ENCODE measurements around the gene TMEM270. TPM values are rescaled to one million over a fixed set of nuclear protein-coding genes. Genes with fewer than 3 reads are reported as not detected.

The TMEM270 gene
- total and polyA plus RNA-seq, 10 of the 15 experiments (the other 5 are each of a cell fraction or from before 2014, with no cell fraction given) = not detected

- no peak for FAIRE-seq
- ChIA-PET SMC1A (ENCODE audit: uncharacterized antibody, unreplicated experiment) (no interaction called here), POLR2A (no interaction called here), CTCF (no interaction called here), RAD21 (ENCODE audit: unreplicated experiment) (no interaction called here)
- no peak overlapping the region for H3K9ac ChIP-seq (ENCODE audit: control insufficient read depth, insufficient read depth, low read length)
- no peaks in the 10 kb centered on the region for H4K20me1 ChIP-seq (ENCODE audit: control insufficient read depth, insufficient read depth)
- no peaks in the 10 kb centered on the region for H3K79me2 ChIP-seq (ENCODE audit: control insufficient read depth, insufficient read depth, low read length)
- no peak for ATAC-seq
- no peaks in the 10 kb centered on the region; a peak in 1 of 4 replicates for H3K27me3 ChIP-seq (replicated peaks in 1 of 2; ENCODE audit: control insufficient read depth in 2 of 2, insufficient read depth in 2 of 2, low read length in 1 of 2)
- H3K9me3 ChIP-seq (replicated peaks; ENCODE audit: control insufficient read depth, insufficient read depth, low read length) = no peaks in the 10 kb centered on the region; the same call in 2 of the 3 replicates
- TF ChIP-seq YBX1 (IDR thresholded peaks at IDR 0.05) (no peak), E4F1 (IDR thresholded peaks at IDR 0.05; ENCODE audit: borderline replicate concordance, partially characterized antibody) (no peak), NRF1 (conservative IDR thresholded peaks at IDR 0.05; ENCODE audit: low read depth, low read length) (no peak)
- no peak for DNase-seq (ENCODE audit: low read depth, low spot score)
- H3K4me2 ChIP-seq (ENCODE audit: control insufficient read depth, insufficient read depth) = no peak overlapping the region
- BruUV-seq (replicated peaks) = no TSS peak
- no peak overlapping the region for H3K27ac ChIP-seq (ENCODE audit: control insufficient read depth, insufficient read depth)
- in situ Hi-C loops (cut with MboI) (no loop called here), intact Hi-C loops (cut with micrococcal nuclease; ENCODE audit: unreplicated experiment) (no loop called here)
- WGBS (ENCODE audit: insufficient coverage, insufficient replicate concordance, low lambda C conversion rate, missing lambda C conversion rate) = 37% methylated on average over 6 of the region's 6 CpGs
- H2AFZ ChIP-seq (ENCODE audit: control insufficient read depth, low read depth, low read length) = no peak overlapping the region
- H3K4me1 ChIP-seq (ENCODE audit: control insufficient read depth, insufficient read depth, low read length) = no peaks in the 10 kb centered on the region
- H3K36me3 ChIP-seq (ENCODE audit: control insufficient read depth in 2 of 2, insufficient read depth in 2 of 2, low read length in 1 of 2) = no peaks in the 10 kb centered on the region
- no peak overlapping the region for H3K4me3 ChIP-seq
Measured at GRCh38 chr7:73817121-73817520, 43.8 kb upstream of the TMEM270 start.

- DNase-seq (ENCODE audit: low read depth, low spot score) (no peak), FAIRE-seq (no peak), ATAC-seq (no peak)
- TF ChIP-seq POLR2AphosphoS5 (IDR thresholded peaks at IDR 0.05; ENCODE audit: low read length) (no peak), EZH2 (IDR thresholded peaks at IDR 0.05; ENCODE audit: borderline replicate concordance, control insufficient read depth, low read depth, low read length) (no peak), STAT1 (conservative IDR thresholded peaks at IDR 0.05) (no peak), SREBF1 (IDR thresholded peaks at IDR 0.05; ENCODE audit: low read length) (no peak)
- TF ChIP-seq, protein P1, sequence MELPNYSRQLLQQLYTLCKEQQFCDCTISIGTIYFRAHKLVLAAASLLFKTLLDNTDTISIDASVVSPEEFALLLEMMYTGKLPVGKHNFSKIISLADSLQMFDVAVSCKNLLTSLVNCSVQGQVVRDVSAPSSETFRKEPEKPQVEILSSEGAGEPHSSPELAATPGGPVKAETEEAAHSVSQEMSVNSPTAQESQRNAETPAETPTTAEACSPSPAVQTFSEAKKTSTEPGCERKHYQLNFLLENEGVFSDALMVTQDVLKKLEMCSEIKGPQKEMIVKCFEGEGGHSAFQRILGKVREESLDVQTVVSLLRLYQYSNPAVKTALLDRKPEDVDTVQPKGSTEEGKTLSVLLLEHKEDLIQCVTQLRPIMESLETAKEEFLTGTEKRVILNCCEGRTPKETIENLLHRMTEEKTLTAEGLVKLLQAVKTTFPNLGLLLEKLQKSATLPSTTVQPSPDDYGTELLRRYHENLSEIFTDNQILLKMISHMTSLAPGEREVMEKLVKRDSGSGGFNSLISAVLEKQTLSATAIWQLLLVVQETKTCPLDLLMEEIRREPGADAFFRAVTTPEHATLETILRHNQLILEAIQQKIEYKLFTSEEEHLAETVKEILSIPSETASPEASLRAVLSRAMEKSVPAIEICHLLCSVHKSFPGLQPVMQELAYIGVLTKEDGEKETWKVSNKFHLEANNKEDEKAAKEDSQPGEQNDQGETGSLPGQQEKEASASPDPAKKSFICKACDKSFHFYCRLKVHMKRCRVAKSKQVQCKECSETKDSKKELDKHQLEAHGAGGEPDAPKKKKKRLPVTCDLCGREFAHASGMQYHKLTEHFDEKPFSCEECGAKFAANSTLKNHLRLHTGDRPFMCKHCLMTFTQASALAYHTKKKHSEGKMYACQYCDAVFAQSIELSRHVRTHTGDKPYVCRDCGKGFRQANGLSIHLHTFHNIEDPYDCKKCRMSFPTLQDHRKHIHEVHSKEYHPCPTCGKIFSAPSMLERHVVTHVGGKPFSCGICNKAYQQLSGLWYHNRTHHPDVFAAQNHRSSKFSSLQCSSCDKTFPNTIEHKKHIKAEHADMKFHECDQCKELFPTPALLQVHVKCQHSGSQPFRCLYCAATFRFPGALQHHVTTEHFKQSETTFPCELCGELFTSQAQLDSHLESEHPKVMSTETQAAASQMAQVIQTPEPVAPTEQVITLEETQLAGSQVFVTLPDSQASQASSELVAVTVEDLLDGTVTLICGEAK (IDR thresholded peaks at IDR 0.05; ENCODE audit: borderline replicate concordance) = no peak
- TF ChIP-seq, protein P2, sequence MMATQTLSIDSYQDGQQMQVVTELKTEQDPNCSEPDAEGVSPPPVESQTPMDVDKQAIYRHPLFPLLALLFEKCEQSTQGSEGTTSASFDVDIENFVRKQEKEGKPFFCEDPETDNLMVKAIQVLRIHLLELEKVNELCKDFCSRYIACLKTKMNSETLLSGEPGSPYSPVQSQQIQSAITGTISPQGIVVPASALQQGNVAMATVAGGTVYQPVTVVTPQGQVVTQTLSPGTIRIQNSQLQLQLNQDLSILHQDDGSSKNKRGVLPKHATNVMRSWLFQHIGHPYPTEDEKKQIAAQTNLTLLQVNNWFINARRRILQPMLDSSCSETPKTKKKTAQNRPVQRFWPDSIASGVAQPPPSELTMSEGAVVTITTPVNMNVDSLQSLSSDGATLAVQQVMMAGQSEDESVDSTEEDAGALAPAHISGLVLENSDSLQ (IDR thresholded peaks at IDR 0.05) = no peak
- ChIA-PET SMC1A (ENCODE audit: uncharacterized antibody, unreplicated experiment) (no interaction called here), RAD21 (ENCODE audit: unreplicated experiment) (no interaction called here), CTCF (interaction anchor here (0.7 kb wide), 1 partner anchor 151 kb away, joined by 3 read pairs; no protein-coding TSS in a partner anchor), POLR2A (no interaction called here)
- Histone ChIP-seq H3K79me2 (ENCODE audit: control insufficient read depth, insufficient read depth, low read length) (no peaks in the 10 kb centered on the region), H3K27me3 (replicated peaks in 1 of 2; ENCODE audit: control insufficient read depth in 2 of 2, insufficient read depth in 2 of 2, low read length in 1 of 2) (peaks cover 0 to 3% of the 10 kb centered on the region in 2 experiments; a peak in 3 of 4 replicates), H3K4me1 (ENCODE audit: control insufficient read depth, insufficient read depth, low read length) (no peaks in the 10 kb centered on the region), H3K9me3 (replicated peaks; ENCODE audit: control insufficient read depth, insufficient read depth, low read length) (no peaks in the 10 kb centered on the region), H3K9ac (ENCODE audit: control insufficient read depth, insufficient read depth, low read length) (no peak overlapping the region), H4K20me1 (ENCODE audit: control insufficient read depth, insufficient read depth) (no peaks in the 10 kb centered on the region), H3K36me3 (ENCODE audit: control insufficient read depth in 2 of 2, insufficient read depth in 2 of 2, low read length in 1 of 2) (no peaks in the 10 kb centered on the region), H3K4me3 (no peak overlapping the region), H3K4me2 (ENCODE audit: control insufficient read depth, insufficient read depth) (no peak overlapping the region), H2AFZ (ENCODE audit: control insufficient read depth, low read depth, low read length) (no peak overlapping the region), H3K27ac (ENCODE audit: control insufficient read depth, insufficient read depth) (no peak overlapping the region)
- BruUV-seq (replicated peaks) = no TSS peak
- 64% methylated on average over 7 of the region's 7 CpGs for WGBS (ENCODE audit: insufficient coverage, insufficient replicate concordance, low lambda C conversion rate, missing lambda C conversion rate)
- in situ Hi-C loops (cut with MboI) = no loop called here
- intact Hi-C loops (cut with micrococcal nuclease; ENCODE audit: unreplicated experiment) = no loop called here
Measured at GRCh38 chr7:73820013-73820412, 40.9 kb upstream of the TMEM270 start.
